Measurements from ENCODE around the gene NDFIP1.
"Not testable (repeated sequence)": the region's sequence is repeated elsewhere in the genome, so short reads cannot be mapped to it uniquely, and the experiment has no call there.

The NDFIP1 gene

DNA sequence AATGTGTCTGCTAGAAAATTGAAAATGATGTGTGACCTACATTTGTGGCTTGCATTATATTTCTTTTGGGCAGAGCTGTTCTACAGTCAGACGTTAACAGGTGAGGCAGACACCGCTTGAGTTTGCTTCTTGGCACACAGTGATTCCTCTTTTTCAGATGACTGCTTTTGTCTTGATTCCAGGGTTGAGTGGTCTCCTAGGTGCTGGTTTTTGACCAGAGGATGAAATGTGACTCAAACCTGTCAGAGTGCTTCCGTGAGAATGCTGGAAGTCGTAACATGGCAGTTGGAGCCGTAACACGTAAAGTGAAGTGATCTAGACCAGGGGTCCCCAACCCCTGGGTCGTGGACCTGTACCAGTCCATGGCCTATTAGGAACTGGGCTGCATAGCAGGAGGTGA, 28.3 kb upstream of the NDFIP1 start:
- DNase-seq (ENCODE audit: low read depth) = no peak
- no peak overlapping the region for H3K4me3 ChIP-seq (ENCODE audit: control insufficient read depth, low read depth, low read length)
- TF ChIP-seq CTCF (conservative IDR thresholded peaks at IDR 0.05; ENCODE audit: control insufficient read depth, insufficient read depth, low read depth, low read length) = no peak

GRCh38 chr5:142082182-142082781, 26.3 kb upstream of the NDFIP1 start:
- no peak overlapping the region for H3K4me3 ChIP-seq (ENCODE audit: control insufficient read depth, low read depth, low read length)
- DNase-seq (ENCODE audit: low read depth) = no peak
- no peak for TF ChIP-seq CTCF (conservative IDR thresholded peaks at IDR 0.05; ENCODE audit: control insufficient read depth, insufficient read depth, low read depth, low read length)

DNA sequence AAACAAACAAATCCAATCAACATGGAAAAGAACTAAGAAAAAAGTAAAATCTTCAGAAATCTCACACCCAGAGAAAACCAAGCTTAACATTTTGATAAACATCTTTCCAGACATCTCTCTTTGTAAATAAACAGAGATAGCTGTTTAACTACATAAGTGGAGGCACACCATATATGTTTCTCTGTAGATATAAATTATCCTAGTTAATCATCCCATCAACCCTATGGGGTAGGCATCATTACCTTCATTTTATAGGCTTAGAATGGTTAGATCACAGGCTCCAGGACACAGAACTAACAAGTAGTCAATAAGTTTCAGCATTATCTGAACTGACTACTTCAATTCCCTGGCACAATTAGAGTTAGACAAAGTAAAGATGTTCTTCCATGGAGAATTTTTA, 22.4 kb upstream of the NDFIP1 start:
- DNase-seq (ENCODE audit: low read depth) = no peak
- no peak for TF ChIP-seq CTCF (conservative IDR thresholded peaks at IDR 0.05; ENCODE audit: control insufficient read depth, insufficient read depth, low read depth, low read length)
- no peak overlapping the region for H3K4me3 ChIP-seq (ENCODE audit: control insufficient read depth, low read depth, low read length)

DNA sequence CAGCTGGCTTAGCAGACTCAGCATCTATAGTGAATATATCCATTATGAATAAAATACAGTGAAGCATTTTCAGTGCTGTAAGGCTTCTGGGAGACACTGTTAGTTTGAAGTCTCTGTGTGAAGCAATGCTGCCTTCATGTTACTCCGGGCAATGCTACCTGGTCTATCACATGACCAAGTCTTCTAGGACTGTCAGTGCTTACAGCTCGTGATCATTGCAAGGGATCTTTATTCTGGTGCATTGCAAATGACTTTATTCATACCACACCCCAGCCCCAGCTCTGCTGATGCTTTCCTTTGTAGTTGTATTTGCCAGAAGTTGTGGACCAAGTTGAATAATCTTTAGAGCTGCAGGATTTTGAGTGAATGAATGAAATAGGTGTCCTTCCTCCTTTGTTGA, 21.9 kb upstream of the NDFIP1 start:
- TF ChIP-seq CTCF (conservative IDR thresholded peaks at IDR 0.05; ENCODE audit: control insufficient read depth, insufficient read depth, low read depth, low read length) = no peak
- DNase-seq (ENCODE audit: low read depth) = no peak

GRCh38 chr5:142087920-142088679, 20.5 kb upstream of the NDFIP1 start:
- no peak overlapping the region for H3K4me3 ChIP-seq (ENCODE audit: control insufficient read depth, low read depth, low read length)
- DNase-seq (ENCODE audit: low read depth) = no peak
- TF ChIP-seq CTCF (conservative IDR thresholded peaks at IDR 0.05; ENCODE audit: control insufficient read depth, insufficient read depth, low read depth, low read length) = no peak

More for the DNA sequence above, 21.9 kb upstream of the NDFIP1 start:
- H3K4me3 ChIP-seq (ENCODE audit: control insufficient read depth, low read depth, low read length) = no peak overlapping the region

GRCh38 chr5:142088855-142089479, 19.6 kb upstream of the NDFIP1 start:
- not testable (repeated sequence) for DNase-seq (ENCODE audit: low read depth); H3K4me3 ChIP-seq (ENCODE audit: control insufficient read depth, low read depth, low read length)

- no peak overlapping the region for H3K4me3 ChIP-seq (ENCODE audit: control insufficient read depth, low read depth, low read length)
- no peak for TF ChIP-seq CTCF (conservative IDR thresholded peaks at IDR 0.05; ENCODE audit: control insufficient read depth, insufficient read depth, low read depth, low read length)
- no peak for DNase-seq (ENCODE audit: low read depth)
These were observed 17.6 kb upstream of the NDFIP1 start for GRCh38 chr5:142091012-142091411.

All from fibroblast of mammary gland (primary cell).